PC-3 (cell line): ENCODE data around the gene FAM53C. TPM values are rescaled to one million over a fixed set of nuclear protein-coding genes. Genes with fewer than 3 reads are reported as not detected.
A peak's percentile ranks its signal among the peaks of the same experiment; 100 is the strongest.
"Not testable (repeated sequence)": the region's sequence is repeated elsewhere in the genome, so short reads cannot be mapped to it uniquely, and the experiment has no call there.

ENCODE experiments used
- ATAC-seq: fragments of 200-7000 bp; cut with Tn5 transposase; 2 replicates; pipeline ENCODE4 v1.9.1; 2020; ENCODE audit warnings: mild to moderate bottlenecking, moderate library complexity
- BruUV-seq: library from RNA; stranded (reverse); fragments of 400-500 nt; replicated peaks from 2 replicates; lab custom pipeline; 2021; lab: Mats Ljungman, UMichigan
- CTCF ChIA-PET: fragments of 300-600 bp; sonication (Branson Sonifier 250); formaldehyde crosslinking; loops from one replicate; lab custom pipeline; 2022; ENCODE audit warnings: antibody characterized with exemption; lab: Charles Lee
- POLR2A ChIA-PET: fragments of 300-600 bp; sonication (Branson Sonifier 250); formaldehyde crosslinking; loops from one replicate; lab custom pipeline; 2022; ENCODE audit warnings: antibody characterized with exemption; ENCODE audit not compliant: unreplicated experiment; lab: Charles Lee
- DNase-seq: peaks from one replicate; pipeline ENCODE4 v3.0.0-alpha.2; 2015
- H2AFZ ChIP-seq: fragments of 300-600 bp; sonication (generic); 2 replicates; pipeline ENCODE4 v1.6.0; 2016; ENCODE audit warnings: antibody characterized with exemption, low read length
- H3F3A ChIP-seq: fragments of 300-600 bp; sonication (generic); one replicate; pipeline ENCODE4 v1.6.0; 2017; ENCODE audit warnings: antibody characterized with exemption, low read length, control low read depth, mild to moderate bottlenecking; ENCODE audit not compliant: unreplicated experiment
- H3K27ac ChIP-seq: fragments of 300-600 bp; sonication (generic); 2 replicates; pipeline ENCODE4 v1.5.1; 2016; ENCODE audit warnings: mild to moderate bottlenecking, low read length
- H3K27me3 ChIP-seq: fragments of 300-600 bp; sonication (generic); 2 replicates; pipeline ENCODE4 v1.6.1; 2016; ENCODE audit warnings: low read length, mixed read lengths
- H3K36me3 ChIP-seq: fragments of 300-600 bp; sonication (generic); 2 replicates; pipeline ENCODE4 v1.6.1; 2016; ENCODE audit warnings: low read depth, mixed run types, low read length, mixed read lengths
- H3K4me1 ChIP-seq: fragments of 300-600 bp; sonication (generic); 2 replicates; pipeline ENCODE4 v1.5.1; 2016; ENCODE audit warnings: low read length; ENCODE audit not compliant: insufficient read depth
- H3K4me2 ChIP-seq: fragments of 300-600 bp; sonication (generic); 2 replicates; pipeline ENCODE4 v1.6.0; 2016; ENCODE audit warnings: low read length
- H3K4me3 ChIP-seq: fragments of 300-600 bp; sonication (generic); 2 replicates; pipeline ENCODE4 v1.5.1; 2016; ENCODE audit warnings: mild to moderate bottlenecking, low read length, mixed read lengths
- H3K79me2 ChIP-seq: fragments of 300-600 bp; sonication (generic); 2 replicates; pipeline ENCODE4 v1.6.1; 2017; ENCODE audit warnings: low read length, mixed read lengths
- H3K9ac ChIP-seq: fragments of 300-600 bp; sonication (generic); 2 replicates; pipeline ENCODE4 v1.6.0; 2016; ENCODE audit warnings: mild to moderate bottlenecking, low read length
- H3K9me2 ChIP-seq: fragments of 300-600 bp; sonication (generic); replicated peaks from 2 replicates; pipeline ENCODE4 v1.6.1; 2016; ENCODE audit warnings: mixed run types, low read length, mixed read lengths
- H3K9me3 ChIP-seq: fragments of 300-600 bp; sonication (generic); 2 replicates; pipeline ENCODE4 v1.6.1; 2016; ENCODE audit warnings: low read length, mixed read lengths
- H4K20me1 ChIP-seq: fragments of 300-600 bp; sonication (generic); 2 replicates; pipeline ENCODE4 v1.6.1; 2016; ENCODE audit warnings: low read length, mixed read lengths
- EZH2 ChIP-seq: fragments of 300-600 bp; sonication (generic); IDR thresholded peaks from one replicate; pipeline ENCODE4 v1.6.1; 2017; ENCODE audit warnings: antibody characterized with exemption, mild to moderate bottlenecking, low read length; ENCODE audit not compliant: unreplicated experiment
- EZH2phosphoT487 ChIP-seq: fragments of 300-600 bp; sonication (generic); IDR thresholded peaks from 2 replicates; pipeline ENCODE4 v1.6.1; 2018; ENCODE audit warnings: mild to moderate bottlenecking, antibody characterized with exemption, low read length, borderline replicate concordance
- intact Hi-C: fragments of 100-400 bp; cut with micrococcal nuclease; formaldehyde crosslinking; loops from 2 replicates; pipeline ENCODE4 v1.9.0; 2023
- total RNA-seq: library from RNA; depleted of rRNA; stranded (reverse); fragments of >200 nt; gene quantifications from 2 replicates; pipeline ENCODE4 v1.2.3, GENCODE V29; 2014
- TF ChIP-seq, protein P1 (sequence below): fragments of 300-600 bp; sonication (generic); conservative IDR thresholded peaks from 2 replicates; pipeline ENCODE4 v1.5.1; 2017; ENCODE audit warnings: antibody characterized with exemption, low read depth, mild to moderate bottlenecking, low read length

FAM53C gene
- total RNA-seq, 1 experiment from 2014 or later, result 26.6 TPM

GRCh38 chr5:138316355-138316754 is 21.7 kb upstream of the FAM53C start:
- TF ChIP-seq EZH2 (no peak), EZH2phosphoT487 (no peak)
- TF ChIP-seq, protein P1, sequence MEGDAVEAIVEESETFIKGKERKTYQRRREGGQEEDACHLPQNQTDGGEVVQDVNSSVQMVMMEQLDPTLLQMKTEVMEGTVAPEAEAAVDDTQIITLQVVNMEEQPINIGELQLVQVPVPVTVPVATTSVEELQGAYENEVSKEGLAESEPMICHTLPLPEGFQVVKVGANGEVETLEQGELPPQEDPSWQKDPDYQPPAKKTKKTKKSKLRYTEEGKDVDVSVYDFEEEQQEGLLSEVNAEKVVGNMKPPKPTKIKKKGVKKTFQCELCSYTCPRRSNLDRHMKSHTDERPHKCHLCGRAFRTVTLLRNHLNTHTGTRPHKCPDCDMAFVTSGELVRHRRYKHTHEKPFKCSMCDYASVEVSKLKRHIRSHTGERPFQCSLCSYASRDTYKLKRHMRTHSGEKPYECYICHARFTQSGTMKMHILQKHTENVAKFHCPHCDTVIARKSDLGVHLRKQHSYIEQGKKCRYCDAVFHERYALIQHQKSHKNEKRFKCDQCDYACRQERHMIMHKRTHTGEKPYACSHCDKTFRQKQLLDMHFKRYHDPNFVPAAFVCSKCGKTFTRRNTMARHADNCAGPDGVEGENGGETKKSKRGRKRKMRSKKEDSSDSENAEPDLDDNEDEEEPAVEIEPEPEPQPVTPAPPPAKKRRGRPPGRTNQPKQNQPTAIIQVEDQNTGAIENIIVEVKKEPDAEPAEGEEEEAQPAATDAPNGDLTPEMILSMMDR, result no peak

GRCh38 chr5:138318211-138318610 is 19.9 kb upstream of the FAM53C start:
- H2AFZ ChIP-seq, H3K4me3 ChIP-seq, H3K27ac ChIP-seq, POLR2A ChIA-PET, H3K27me3 ChIP-seq, intact Hi-C loops, H3K9ac ChIP-seq, H3K36me3 ChIP-seq, H4K20me1 ChIP-seq, DNase-seq, H3K9me3 ChIP-seq, H3K9me2 ChIP-seq, H3F3A ChIP-seq, BruUV-seq, H3K4me2 ChIP-seq, H3K4me1 ChIP-seq, CTCF ChIA-PET, H3K79me2 ChIP-seq: not testable (repeated sequence)
- ATAC-seq, result 0 out of 2 replicates have a peak, but pooled peaks have one; percentile 15

More at GRCh38 chr5:138316355-138316754, 21.7 kb upstream of the FAM53C start:
- CTCF ChIA-PET, result no interaction called here
- no peak overlapping the region for H2AFZ ChIP-seq
- H3F3A ChIP-seq, result no peaks in the 10 kb centered on the region
- no peaks in the 10 kb centered on the region for H3K4me1 ChIP-seq
- intact Hi-C loops, result no loop called here
- no peaks in the 10 kb centered on the region for H3K9me3 ChIP-seq
- H3K27ac ChIP-seq, result no peak overlapping the region
- no peak overlapping the region for H3K4me2 ChIP-seq
- no peaks in the 10 kb centered on the region for H3K9me2 ChIP-seq
- H3K4me3 ChIP-seq, result no peak overlapping the region
- ATAC-seq (no peak), DNase-seq (no peak)
- H4K20me1 ChIP-seq, result no peaks in the 10 kb centered on the region
- no peaks in the 10 kb centered on the region for H3K27me3 ChIP-seq
- POLR2A ChIA-PET, result no interaction called here
- H3K36me3 ChIP-seq, result peaks cover 7% of the 10 kb centered on the region
- no peak overlapping the region for H3K9ac ChIP-seq
- BruUV-seq, result no TSS peak
- no peaks in the 10 kb centered on the region for H3K79me2 ChIP-seq

- Histone ChIP-seq H3F3A (no peaks in the 10 kb centered on the region), H2AFZ (peak overlapping the region; percentile 96), H3K36me3 (no peaks in the 10 kb centered on the region), H3K27ac (peak overlapping the region; percentile 57), H3K79me2 (peaks cover 15% of the 10 kb centered on the region), H4K20me1 (no peaks in the 10 kb centered on the region), H3K4me3 (peak overlapping the region; percentile 89), H3K27me3 (no peaks in the 10 kb centered on the region), H3K9ac (peak overlapping the region; percentile 77), H3K4me2 (peak overlapping the region; percentile 91), H3K4me1 (peaks cover 9% of the 10 kb centered on the region; the same call in 1 of the 2 replicates), H3K9me2 (no peaks in the 10 kb centered on the region), H3K9me3 (no peaks in the 10 kb centered on the region)
- BruUV-seq, result TSS peak; percentile 72
- peak; percentile 1 for ATAC-seq
- TF ChIP-seq EZH2phosphoT487 (no peak), EZH2 (no peak)
- TF ChIP-seq, protein P1, result no peak
- ChIA-PET CTCF (interaction anchor here (0.8 to 1.4 kb wide), 2 partner anchors 22 to 48 kb away, joined by 3 to 10 read pairs; partner anchors contain the start of gene KDM3B), POLR2A (interaction anchor here (0.5 kb wide), 1 partner anchor 212 kb away, joined by 3 read pairs; the partner anchor contains the start of gene ETF1)
- intact Hi-C loops, result no loop called here
- peak; percentile 37 for DNase-seq
Observed at GRCh38 chr5:138330813-138331448, 7.1 kb upstream of the FAM53C start.
